Natural killer cell (primary cell): Measurements from ENCODE around the gene ST6GALNAC6. TPM values are rescaled to one million over a fixed set of nuclear protein-coding genes. Genes with fewer than 3 reads are reported as not detected.

Experiments used
- ATAC-seq, 3 donors: fragments of 150-1000 bp in 2 of 3; fragments of 200-7000 bp in 1 of 3; cut with Tn5 transposase; 1 replicate in 1 of 3; 2 replicates in 2 of 3; pipeline ENCODE4 v1.10.0; 2021; ENCODE audit warnings: mild to moderate bottlenecking in 2 of 3, moderate library complexity in 2 of 3
- DNase-seq, 2 donors: peaks; one replicate each; pipeline versions ENCODE4 v3.0.0 to v3.0.0-alpha.2; 2013 to 2021; ENCODE audit warnings: mixed read lengths in 1 of 2
- H3K27ac ChIP-seq: one replicate; pipeline ENCODE4 v1.5.1; 2013; ENCODE audit warnings: mild to moderate bottlenecking, low read length
- H3K27me3 ChIP-seq: one replicate; pipeline ENCODE4 v1.6.1; 2013; ENCODE audit warnings: low read length; ENCODE audit not compliant: control insufficient read depth, insufficient read depth
- H3K36me3 ChIP-seq: one replicate; pipeline ENCODE4 v1.6.1; 2013; ENCODE audit warnings: low read length; ENCODE audit not compliant: control insufficient read depth, insufficient read depth
- H3K4me1 ChIP-seq: one replicate; pipeline ENCODE4 v1.6.1; 2013; ENCODE audit warnings: low read length; ENCODE audit not compliant: control insufficient read depth, insufficient read depth
- H3K4me3 ChIP-seq: one replicate; pipeline ENCODE4 v1.5.1; 2013; ENCODE audit warnings: low read length
- H3K9me3 ChIP-seq: one replicate; pipeline ENCODE4 v1.6.1; 2013; ENCODE audit warnings: low read length; ENCODE audit not compliant: control insufficient read depth, insufficient read depth
- H3K27ac Mint-ChIP-seq, 2 donors: one replicate each; pipeline ENCODE4 v1.8.0; 2022; ENCODE audit warnings: mild to moderate bottlenecking in 2 of 2, mixed read lengths in 2 of 2, moderate library complexity in 1 of 2
- H3K27me3 Mint-ChIP-seq, 2 donors: one replicate each; pipeline ENCODE4 v1.8.0; 2022; ENCODE audit warnings: low read depth in 2 of 2, mixed read lengths in 2 of 2
- H3K36me3 Mint-ChIP-seq: one replicate; pipeline ENCODE4 v1.8.0; 2022; ENCODE audit warnings: mixed read lengths
- H3K4me1 Mint-ChIP-seq, 2 donors: one replicate each; pipeline ENCODE4 v1.8.0; 2022; ENCODE audit warnings: mixed read lengths in 2 of 2
- H3K4me3 Mint-ChIP-seq: one replicate; pipeline ENCODE4 v1.8.0; 2022; ENCODE audit warnings: mild to moderate bottlenecking, moderate library complexity, mixed read lengths
- H3K9me3 Mint-ChIP-seq, 2 donors: one replicate each; pipeline ENCODE4 v1.8.0; 2022; ENCODE audit warnings: mixed read lengths in 2 of 2
- CTCF ChIP-seq: fragments of 200-600 bp; IDR thresholded peaks from one replicate; pipeline ENCODE4 v1.8.0; 2022; ENCODE audit warnings: antibody characterized with exemption
- WGBS: methylation state at CpG from one replicate; pipeline ENCODE4 v1.1.7; 2013; ENCODE audit warnings: missing lambda C conversion rate; ENCODE audit not compliant: insufficient coverage; 5-methylcytosine and 5-hydroxymethylcytosine counted together
- intact Hi-C: fragments of 100-400 bp; cut with micrococcal nuclease; formaldehyde crosslinking; loops from one replicate; pipeline ENCODE4 v1.14.2; 2022
- total RNA-seq, 4 donors: library from RNA; stranded (reverse); fragments of 120-200 nt in 1 of 4; gene quantifications; one replicate each; pipeline versions ENCODE4 v1.2.3 to v1.2.4, GENCODE V29; 2013 to 2022

The ST6GALNAC6 gene
- total RNA-seq, 3 donors from 2014 or later (not counting 1 experiment from before 2014, with no cell fraction given): 120 to 148 (median 127) TPM

DNA sequence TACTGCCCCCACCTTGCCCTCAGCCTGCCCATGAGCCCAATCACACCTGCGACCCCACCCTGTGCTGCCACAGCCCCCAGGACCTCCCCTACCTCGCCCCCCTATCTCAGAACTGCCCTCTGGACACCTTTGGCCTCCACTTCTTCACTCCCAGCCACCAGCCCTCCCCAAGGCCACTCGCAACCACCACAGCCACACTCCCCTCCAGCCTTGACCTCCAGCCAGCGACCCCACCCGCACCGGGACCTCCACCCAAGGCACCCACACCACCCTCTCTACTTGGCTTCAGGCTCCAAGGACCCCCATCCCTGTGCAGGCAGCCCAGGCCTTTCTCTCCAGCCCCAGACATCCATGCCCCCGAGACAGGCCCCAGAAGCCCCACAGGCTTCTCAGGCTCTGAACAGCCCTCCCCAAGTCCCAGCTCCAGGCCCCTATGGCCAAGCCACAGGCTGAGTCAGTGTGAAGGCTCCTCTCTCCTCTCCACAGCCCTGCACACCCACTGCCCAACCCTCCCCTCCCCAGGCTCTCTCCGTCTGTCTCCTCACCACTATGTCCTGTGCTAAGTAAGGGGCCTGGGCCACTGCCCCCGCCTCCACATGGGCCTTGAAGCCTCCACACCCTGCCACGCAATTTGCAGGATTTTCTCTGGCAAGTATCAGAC, 24.0 kb downstream of the ST6GALNAC6 start:
- no peak for ATAC-seq
- 87% methylated on average over 10 of the region's 10 CpGs for WGBS
- intact Hi-C loops: no loop called here

GRCh38 chr9:127874301-127875221, 24.8 kb downstream of the ST6GALNAC6 start:
- Histone ChIP-seq H3K4me3 (no peak overlapping the region), H3K9me3 (no peaks in the 10 kb centered on the region), H3K4me1 (peaks cover 15% of the 10 kb centered on the region), H3K27ac (no peak overlapping the region), H3K36me3 (no peaks in the 10 kb centered on the region), H3K27me3 (no peaks in the 10 kb centered on the region)
- ATAC-seq (no peak), DNase-seq (no peak)
- H3K27me3 Mint-ChIP-seq: no peaks in the 10 kb centered on the region
- peaks cover 8 to 9% of the 10 kb centered on the region in 2 donors for H3K4me1 Mint-ChIP-seq
- WGBS: 96% methylated on average over 16 of the region's 19 CpGs
- H3K27ac Mint-ChIP-seq: peak overlapping the region in 1 of 2 donors; percentile 68
- no peaks in the 10 kb centered on the region for H3K36me3 Mint-ChIP-seq
- H3K4me3 Mint-ChIP-seq: no peak overlapping the region
- no peak for TF ChIP-seq CTCF
- intact Hi-C loops: no loop called here
- H3K9me3 Mint-ChIP-seq: no peaks in the 10 kb centered on the region

More for the DNA sequence above, 24.0 kb downstream of the ST6GALNAC6 start:
- Mint-ChIP-seq H3K27me3 (no peaks in the 10 kb centered on the region), H3K4me1 (peaks cover 8 to 9% of the 10 kb centered on the region in 2 donors), H3K36me3 (no peaks in the 10 kb centered on the region), H3K9me3 (no peaks in the 10 kb centered on the region), H3K4me3 (no peak overlapping the region), H3K27ac (peak overlapping the region in 1 of 2 donors; percentile 68)
- H3K4me3 ChIP-seq: no peak overlapping the region
- no peaks in the 10 kb centered on the region for H3K36me3 ChIP-seq
- H3K9me3 ChIP-seq: no peaks in the 10 kb centered on the region
- H3K4me1 ChIP-seq: peaks cover 8% of the 10 kb centered on the region
- DNase-seq: no peak
- H3K27me3 ChIP-seq: no peaks in the 10 kb centered on the region
- H3K27ac ChIP-seq: no peak overlapping the region
- TF ChIP-seq CTCF: no peak

DNA sequence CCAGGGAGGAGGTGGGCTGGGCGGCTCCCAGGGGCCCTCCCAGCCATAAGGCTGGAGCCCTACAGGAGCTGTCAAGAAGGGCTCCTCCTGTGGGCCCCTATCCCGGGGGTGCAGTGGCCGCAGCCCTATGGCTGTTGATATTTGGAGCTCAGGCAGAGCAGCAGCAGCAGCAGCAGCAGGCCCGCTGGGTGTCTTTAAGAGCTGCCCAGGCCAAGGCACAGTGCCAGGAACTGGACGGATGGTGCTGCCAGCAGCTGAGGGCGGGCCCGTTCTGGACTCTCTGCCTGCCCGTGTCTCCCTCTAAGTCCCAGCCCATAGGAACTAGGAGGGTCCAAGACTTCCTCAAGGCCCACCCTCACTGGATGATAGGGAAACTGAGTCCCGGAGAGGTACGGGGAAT, 25.5 kb downstream of the ST6GALNAC6 start:
- no peak for TF ChIP-seq CTCF
- WGBS: 93% methylated on average over 10 of the region's 10 CpGs
- no peak overlapping the region for H3K27ac Mint-ChIP-seq
- Histone ChIP-seq H3K27me3 (no peaks in the 10 kb centered on the region), H3K36me3 (no peaks in the 10 kb centered on the region), H3K27ac (no peak overlapping the region), H3K4me3 (no peak overlapping the region), H3K4me1 (peaks cover 17% of the 10 kb centered on the region), H3K9me3 (no peaks in the 10 kb centered on the region)
- H3K27me3 Mint-ChIP-seq: no peaks in the 10 kb centered on the region
- intact Hi-C loops: no loop called here
- DNase-seq (no peak), ATAC-seq (no peak)
- H3K9me3 Mint-ChIP-seq: no peaks in the 10 kb centered on the region
- no peak overlapping the region for H3K4me3 Mint-ChIP-seq
- H3K4me1 Mint-ChIP-seq: peaks cover 8 to 9% of the 10 kb centered on the region in 2 donors
- no peaks in the 10 kb centered on the region for H3K36me3 Mint-ChIP-seq
